Measurements from ENCODE around the gene GAL3ST1.

DNA sequence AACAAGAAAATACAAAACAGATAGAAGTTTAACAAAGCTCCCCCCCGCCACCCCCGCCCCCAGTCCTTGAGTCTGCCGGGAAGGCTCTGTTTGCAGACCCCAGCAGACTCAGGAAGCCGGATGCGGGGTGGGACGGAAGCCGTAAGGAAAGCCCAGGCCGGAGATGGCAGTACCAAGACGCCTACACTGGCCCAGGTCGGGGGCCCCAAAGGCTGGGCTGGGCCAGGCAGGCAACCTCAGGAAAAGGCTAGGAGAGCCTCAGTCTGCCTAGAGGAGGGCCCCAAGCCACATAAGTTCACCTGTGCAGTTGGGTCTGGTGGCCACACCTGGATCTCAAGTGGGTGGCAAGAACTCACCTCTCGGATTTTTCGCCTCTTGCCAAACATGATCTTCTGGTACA lies 4.0 kb upstream of the GAL3ST1 start:
- TF ChIP-seq EZH2 (IDR thresholded peaks at IDR 0.05) (no peak), POLR2A (IDR thresholded peaks at IDR 0.05; ENCODE audit: borderline replicate concordance, extremely low read depth, insufficient read depth, insufficient read length) (no peak), JUND (IDR thresholded peaks at IDR 0.05) (no peak), RAD21 (IDR thresholded peaks at IDR 0.05; ENCODE audit: low read depth) (no peak), POLR2AphosphoS5 (IDR thresholded peaks at IDR 0.05; ENCODE audit: low read depth, low read length) (no peak), ELF1 (IDR thresholded peaks at IDR 0.05; ENCODE audit: borderline replicate concordance, low read depth) (no peak)
- TF ChIP-seq, protein P1, sequence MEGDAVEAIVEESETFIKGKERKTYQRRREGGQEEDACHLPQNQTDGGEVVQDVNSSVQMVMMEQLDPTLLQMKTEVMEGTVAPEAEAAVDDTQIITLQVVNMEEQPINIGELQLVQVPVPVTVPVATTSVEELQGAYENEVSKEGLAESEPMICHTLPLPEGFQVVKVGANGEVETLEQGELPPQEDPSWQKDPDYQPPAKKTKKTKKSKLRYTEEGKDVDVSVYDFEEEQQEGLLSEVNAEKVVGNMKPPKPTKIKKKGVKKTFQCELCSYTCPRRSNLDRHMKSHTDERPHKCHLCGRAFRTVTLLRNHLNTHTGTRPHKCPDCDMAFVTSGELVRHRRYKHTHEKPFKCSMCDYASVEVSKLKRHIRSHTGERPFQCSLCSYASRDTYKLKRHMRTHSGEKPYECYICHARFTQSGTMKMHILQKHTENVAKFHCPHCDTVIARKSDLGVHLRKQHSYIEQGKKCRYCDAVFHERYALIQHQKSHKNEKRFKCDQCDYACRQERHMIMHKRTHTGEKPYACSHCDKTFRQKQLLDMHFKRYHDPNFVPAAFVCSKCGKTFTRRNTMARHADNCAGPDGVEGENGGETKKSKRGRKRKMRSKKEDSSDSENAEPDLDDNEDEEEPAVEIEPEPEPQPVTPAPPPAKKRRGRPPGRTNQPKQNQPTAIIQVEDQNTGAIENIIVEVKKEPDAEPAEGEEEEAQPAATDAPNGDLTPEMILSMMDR (IDR thresholded peaks at IDR 0.05 in 2 of 3, conservative IDR thresholded peaks at IDR 0.05 in 1 of 3; ENCODE audit: borderline replicate concordance in 1 of 3, insufficient read depth in 1 of 3, low read depth in 2 of 3, low read length in 2 of 3): no peak
- TF ChIP-seq, protein P2, sequence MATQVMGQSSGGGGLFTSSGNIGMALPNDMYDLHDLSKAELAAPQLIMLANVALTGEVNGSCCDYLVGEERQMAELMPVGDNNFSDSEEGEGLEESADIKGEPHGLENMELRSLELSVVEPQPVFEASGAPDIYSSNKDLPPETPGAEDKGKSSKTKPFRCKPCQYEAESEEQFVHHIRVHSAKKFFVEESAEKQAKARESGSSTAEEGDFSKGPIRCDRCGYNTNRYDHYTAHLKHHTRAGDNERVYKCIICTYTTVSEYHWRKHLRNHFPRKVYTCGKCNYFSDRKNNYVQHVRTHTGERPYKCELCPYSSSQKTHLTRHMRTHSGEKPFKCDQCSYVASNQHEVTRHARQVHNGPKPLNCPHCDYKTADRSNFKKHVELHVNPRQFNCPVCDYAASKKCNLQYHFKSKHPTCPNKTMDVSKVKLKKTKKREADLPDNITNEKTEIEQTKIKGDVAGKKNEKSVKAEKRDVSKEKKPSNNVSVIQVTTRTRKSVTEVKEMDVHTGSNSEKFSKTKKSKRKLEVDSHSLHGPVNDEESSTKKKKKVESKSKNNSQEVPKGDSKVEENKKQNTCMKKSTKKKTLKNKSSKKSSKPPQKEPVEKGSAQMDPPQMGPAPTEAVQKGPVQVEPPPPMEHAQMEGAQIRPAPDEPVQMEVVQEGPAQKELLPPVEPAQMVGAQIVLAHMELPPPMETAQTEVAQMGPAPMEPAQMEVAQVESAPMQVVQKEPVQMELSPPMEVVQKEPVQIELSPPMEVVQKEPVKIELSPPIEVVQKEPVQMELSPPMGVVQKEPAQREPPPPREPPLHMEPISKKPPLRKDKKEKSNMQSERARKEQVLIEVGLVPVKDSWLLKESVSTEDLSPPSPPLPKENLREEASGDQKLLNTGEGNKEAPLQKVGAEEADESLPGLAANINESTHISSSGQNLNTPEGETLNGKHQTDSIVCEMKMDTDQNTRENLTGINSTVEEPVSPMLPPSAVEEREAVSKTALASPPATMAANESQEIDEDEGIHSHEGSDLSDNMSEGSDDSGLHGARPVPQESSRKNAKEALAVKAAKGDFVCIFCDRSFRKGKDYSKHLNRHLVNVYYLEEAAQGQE (IDR thresholded peaks at IDR 0.05; ENCODE audit: low read depth): no peak
- TF ChIP-seq, protein P3, sequence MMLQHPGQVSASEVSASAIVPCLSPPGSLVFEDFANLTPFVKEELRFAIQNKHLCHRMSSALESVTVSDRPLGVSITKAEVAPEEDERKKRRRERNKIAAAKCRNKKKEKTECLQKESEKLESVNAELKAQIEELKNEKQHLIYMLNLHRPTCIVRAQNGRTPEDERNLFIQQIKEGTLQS (IDR thresholded peaks at IDR 0.05): no peak
- TF ChIP-seq, protein P4, sequence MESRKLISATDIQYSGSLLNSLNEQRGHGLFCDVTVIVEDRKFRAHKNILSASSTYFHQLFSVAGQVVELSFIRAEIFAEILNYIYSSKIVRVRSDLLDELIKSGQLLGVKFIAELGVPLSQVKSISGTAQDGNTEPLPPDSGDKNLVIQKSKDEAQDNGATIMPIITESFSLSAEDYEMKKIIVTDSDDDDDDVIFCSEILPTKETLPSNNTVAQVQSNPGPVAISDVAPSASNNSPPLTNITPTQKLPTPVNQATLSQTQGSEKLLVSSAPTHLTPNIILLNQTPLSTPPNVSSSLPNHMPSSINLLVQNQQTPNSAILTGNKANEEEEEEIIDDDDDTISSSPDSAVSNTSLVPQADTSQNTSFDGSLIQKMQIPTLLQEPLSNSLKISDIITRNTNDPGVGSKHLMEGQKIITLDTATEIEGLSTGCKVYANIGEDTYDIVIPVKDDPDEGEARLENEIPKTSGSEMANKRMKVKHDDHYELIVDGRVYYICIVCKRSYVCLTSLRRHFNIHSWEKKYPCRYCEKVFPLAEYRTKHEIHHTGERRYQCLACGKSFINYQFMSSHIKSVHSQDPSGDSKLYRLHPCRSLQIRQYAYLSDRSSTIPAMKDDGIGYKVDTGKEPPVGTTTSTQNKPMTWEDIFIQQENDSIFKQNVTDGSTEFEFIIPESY (IDR thresholded peaks at IDR 0.05; ENCODE audit: extremely low read depth, insufficient replicate concordance, low read length): no peak
